GM19023 (cell line): Measurements from ENCODE around the gene CFAP97D1.

Experiments used
- ATAC-seq: cut with Tn5 transposase; IDR thresholded peaks from one replicate; pipeline ENCODE4 v1.9.1; 2021; ENCODE audit warnings: mild to moderate bottlenecking, moderate library complexity; ENCODE audit not compliant: unreplicated experiment

Gene CFAP97D1

DNA sequence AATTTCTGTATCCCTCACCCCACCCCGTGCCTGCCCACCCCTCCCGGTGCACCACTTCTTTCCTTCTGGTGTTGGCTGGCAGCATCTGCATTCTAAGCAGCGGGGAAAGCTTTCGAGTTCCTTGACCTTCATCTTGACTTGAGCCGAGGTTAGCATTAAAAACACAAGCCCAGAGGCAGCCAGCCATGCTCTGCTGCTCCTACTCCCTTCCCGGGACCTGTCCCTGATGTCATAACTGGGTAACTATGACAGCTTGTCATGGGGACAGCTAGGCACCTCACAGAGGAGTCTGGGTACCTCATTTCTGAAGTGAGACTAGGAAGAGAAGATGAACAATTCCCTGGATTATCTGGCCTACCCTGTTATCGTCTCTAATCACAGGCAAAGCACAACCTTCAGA lies at the start of gene CFAP97D1:
Gene CFAP97D1 (plus strand): TSS at position 301 of the 400 bp plus-strand sequence. CDS start 28 bp downstream, at position 329.
- no peak for ATAC-seq

DNA sequence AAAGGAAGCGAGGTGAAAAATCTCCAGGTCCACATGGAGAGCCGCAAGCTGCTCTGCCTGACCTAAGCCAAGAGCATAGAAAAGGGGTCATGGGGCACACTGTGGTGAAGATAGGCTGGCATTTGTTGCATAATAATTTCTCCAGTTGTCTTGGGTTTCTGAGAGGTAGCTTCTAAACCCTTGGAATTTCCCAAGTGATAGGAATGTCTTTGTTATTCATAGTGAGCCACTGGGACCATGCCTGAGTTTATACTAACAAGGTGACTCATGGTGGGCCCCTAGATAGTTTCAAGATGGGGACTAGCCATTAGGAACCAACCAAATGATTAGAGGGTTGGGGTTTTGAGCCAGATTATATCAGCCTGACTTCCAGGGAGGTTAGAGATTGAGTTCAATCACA lies 47.3 kb upstream of the CFAP97D1 start:
- no peak for ATAC-seq

DNA sequence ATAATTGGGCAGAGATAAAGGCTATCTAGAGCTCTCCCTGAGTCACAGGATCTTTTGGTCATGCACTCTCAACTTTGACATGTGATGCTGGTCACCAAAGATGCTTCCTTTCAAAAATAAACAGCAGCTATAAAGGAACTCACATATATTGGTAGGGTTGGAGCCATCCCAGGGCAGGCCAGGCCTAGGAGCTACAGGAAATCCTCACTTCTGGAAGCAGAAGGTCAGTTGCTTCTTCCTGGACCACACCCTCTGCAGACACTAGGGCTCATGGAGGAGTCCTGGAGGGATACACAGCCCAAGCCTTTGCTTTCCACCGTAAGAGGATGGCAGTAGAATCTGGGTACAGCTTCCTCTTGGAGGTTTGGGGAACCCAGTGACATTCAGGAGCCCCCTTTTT lies 46.3 kb upstream of the CFAP97D1 start:
- ATAC-seq = no peak

DNA sequence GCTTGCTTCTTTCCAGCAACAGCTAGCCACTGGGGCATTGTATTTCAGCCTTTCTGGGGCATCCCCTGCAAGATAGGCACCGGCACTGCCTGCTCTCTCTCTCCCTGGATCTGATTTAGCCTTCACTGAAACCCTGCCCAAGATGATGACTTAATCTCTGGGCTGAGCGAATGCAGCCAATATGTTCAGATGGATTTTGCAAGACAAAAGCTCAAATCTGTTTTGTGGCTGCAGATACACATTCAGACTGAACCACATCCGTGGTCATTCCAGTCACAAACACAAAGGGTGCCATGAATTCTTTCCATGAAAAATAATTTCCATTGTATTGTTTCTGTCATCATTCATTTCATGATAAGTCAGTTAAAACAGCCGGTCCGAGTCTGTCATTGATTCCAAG lies 45.9 kb upstream of the CFAP97D1 start:
- ATAC-seq = no peak

DNA sequence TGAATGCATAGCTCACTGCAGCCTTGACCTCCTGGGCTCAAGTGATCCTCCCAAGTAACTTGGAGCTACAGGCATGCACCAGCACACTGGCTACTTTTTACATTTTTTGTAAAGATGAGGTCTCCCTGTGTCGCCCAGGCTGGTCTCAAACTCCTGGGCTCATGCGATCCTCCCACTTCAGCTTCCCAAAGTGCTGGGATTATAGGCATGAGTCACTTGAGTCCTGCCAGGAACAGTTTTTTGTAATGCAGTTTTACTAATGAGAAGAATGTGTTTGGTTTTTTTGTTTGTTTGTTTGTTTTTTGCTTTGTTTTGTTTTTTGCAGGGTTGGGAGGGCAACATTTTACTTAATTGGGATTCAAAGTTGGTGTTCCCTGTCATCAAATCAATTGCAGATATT lies 43.8 kb upstream of the CFAP97D1 start:
- ATAC-seq = no peak

DNA sequence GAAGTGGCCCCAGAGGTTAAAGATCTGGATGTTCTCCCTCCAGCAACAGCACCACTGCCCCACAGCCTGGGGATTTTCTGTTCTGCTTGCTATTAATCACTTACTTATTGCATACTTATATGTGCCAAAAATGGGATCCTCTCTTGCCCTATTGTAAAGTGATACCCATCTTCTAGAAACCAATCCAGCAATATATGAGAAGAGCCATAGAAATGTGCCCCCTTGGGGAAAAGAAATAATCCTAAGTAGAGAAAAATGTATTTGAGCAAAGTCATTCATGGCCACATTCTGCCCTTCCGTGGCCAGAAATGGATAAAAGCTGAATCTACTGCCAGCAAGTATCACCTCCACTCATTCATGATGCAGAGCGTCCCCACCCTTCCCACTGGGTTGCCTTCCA lies 42.5 kb upstream of the CFAP97D1 start:
- ATAC-seq = no peak

DNA sequence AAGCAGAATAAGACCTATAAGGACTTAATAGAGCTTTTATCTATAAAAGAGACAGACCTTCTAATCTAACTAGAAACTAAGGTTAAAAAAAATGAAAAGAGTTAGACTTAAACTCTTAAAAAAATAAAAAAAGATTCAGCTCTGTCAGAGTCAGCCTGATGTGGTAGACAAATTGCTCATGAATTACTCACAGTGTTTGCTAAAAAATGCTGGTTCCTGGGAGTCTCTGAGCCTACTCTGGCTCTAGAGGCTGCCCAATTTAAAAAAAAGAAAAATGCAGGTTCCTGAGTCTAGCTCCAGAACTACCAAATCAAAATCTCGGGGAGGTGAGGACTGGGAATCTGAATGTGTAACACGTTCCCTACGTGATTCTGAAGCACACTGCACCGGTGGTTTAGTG lies 39.7 kb upstream of the CFAP97D1 start:
- ATAC-seq = no peak

DNA sequence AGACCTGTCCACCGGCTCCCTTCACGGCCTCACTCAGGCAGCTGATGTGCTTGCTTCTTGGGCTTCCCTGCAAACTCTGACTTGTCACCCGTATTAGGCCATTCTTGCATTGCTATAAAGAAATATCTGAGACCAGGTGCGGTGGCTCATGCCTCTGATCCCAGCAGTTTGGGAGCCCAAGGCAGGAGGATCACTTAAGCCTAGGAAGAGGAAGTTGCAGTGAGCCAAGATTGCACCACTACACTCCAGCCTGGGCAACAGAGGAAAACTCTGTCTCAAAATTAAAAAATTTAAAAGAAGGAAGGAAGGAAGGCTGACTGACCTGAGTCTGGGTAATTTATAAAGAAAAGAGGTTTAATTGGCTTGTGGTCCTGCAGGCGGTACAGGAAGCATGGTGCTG lies 38.6 kb upstream of the CFAP97D1 start:
- no peak for ATAC-seq

DNA sequence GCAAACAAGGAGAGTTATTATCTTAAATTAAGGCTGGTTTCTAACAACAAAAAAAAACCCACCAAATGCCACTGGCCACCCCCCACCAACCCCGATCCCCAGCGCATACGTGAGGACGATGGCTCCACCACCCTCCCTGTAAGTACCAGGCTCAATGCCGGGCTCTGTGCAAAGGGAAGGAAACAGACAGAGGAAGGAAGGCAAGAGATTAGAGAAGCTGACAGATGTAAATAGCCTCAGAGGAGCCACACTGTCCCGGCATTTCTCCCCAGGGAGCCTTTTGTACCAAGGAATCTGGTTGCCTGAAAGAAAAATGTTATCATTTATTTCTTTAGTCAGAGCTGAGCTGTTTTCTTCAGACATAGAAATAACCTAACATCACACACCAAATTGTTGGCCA lies 34.7 kb upstream of the CFAP97D1 start:
- ATAC-seq = no peak

DNA sequence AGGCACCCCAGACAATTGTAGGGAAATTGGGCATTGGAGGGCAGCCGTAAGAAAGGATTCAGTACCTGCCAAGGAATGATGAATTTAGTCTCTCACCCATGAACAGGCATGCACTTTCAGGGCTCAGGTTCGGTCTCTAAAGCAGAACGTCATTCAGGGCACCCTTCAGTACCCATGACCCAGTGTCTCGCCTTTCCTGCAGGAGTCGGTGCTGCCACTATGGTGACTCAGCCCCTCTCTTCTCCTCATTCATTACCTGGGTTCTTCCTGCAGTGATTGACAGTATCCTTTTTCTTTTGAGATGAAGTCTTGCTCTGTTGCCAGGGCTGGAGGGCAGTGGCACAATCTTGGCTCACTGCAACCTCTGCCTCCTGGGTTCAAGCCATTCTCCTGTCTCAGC lies 30.1 kb upstream of the CFAP97D1 start:
- no peak for ATAC-seq

DNA sequence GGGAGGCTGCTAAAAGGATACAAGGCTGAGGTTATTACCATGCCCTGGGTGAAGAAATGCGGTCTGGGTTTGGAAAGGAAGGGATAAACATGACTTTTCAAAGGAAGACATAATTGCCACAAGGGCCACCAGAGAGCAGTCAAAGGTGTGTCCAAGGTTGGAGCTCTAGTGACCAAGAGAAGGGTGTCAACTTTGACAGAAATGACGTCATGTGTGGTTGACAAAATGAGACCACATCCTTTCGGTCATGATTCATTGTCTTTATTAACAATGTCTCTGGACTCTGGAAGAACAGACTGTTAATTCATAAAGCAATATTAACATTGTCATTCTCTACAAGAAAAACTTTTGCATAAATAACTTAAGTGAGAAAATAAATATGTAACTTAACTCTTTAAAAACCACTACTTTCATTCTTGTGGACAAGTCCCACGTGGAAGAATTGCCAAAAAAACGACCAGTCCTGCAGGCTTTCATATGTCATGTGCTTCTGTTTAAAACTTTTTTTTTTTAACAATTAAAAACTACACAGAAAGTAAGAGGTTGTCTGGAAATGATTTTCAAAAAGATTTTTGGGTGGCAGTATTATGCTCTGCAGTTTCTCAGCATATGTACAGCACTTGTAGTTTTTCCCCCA lies 26.6 kb upstream of the CFAP97D1 start:
- ATAC-seq = no peak

DNA sequence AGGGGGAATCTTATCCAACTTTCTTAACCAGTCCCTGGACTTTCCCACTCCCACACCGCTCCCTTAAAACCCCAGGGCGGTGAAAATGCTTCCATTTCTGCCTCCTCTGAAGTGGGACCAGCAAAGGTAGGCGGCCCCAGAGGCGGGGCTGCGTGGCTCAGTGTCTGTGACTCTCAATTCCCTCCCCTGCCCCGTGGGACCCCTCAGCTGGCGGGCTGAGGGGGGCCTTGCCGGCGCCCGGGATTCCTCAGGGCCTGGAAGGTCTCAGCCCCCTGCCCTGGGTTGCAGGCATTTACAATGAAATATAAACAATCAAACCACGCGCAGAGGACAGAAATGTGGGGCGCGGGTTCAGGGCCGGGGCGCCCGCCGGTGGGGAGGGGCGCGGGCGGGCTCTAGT lies 25.3 kb upstream of the CFAP97D1 start:
- ATAC-seq = no peak

DNA sequence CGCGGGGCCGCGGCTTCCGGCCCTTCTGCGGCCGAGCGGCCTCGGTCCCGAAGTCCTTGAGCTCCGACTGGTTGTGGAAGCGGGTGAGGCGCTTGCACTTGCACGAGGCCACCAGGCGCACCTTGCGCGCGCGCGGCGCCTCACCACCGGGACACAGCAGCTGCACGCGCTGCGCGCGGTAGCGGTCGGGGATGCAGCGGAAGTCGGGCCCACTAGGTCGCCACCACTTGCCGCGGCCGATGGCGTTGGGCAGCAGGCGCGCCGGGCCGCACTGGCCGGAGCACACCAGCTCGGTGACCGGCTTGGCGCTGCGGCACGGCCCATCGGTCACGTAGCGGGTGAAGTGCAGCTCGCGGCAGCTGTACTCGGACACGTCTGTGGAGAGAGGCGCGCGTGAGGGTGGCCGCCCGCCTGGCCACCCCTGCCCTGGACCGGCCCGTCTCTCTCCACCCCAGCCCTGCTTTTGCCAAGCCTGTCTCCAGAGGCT lies 24.8 kb upstream of the CFAP97D1 start:
- no peak for ATAC-seq

DNA sequence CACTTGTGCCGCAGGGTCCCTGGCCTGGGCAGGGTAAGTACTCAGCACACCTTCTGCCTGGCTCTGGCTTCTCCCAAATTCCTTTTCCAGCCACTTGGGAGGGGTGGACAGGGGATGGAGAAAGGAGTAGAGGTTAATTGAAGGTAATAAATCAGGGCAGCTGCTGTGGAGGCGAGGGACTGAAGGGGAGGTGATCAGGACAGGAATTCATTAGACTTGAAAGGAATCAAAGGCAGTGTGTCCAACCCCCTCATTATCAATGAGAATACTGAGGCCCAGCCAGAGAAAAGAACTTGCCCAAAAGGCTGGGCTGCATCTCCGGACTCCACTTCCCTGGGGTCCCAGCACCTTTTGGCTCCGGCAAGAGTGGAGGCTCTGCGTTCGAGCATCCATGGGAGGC lies 24.0 kb upstream of the CFAP97D1 start:
- ATAC-seq = no peak

DNA sequence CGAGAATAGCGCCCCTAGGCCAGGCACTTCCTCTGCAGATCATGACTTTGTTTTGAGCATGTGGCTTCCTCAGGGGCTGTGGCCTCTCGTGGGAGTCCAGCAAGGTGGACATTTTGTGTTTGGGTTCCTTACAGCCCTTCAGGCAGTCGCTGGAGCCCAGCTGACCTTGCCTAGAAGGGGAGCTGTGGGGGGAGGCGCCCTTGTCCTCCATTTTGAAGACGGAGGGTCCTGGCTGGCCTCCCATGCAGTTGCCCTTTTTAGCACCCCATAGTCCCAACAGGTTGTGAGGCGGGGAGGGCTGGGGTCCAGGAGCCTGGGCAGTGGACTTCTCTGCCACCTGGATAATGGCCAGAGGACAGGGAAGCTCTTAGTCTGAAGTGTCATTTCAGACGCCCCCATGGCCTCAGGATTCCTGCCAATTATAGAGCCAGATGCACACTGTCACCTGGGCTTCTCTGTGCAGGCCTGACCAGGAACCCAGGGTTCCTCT lies 23.0 kb upstream of the CFAP97D1 start:
- no peak for ATAC-seq

DNA sequence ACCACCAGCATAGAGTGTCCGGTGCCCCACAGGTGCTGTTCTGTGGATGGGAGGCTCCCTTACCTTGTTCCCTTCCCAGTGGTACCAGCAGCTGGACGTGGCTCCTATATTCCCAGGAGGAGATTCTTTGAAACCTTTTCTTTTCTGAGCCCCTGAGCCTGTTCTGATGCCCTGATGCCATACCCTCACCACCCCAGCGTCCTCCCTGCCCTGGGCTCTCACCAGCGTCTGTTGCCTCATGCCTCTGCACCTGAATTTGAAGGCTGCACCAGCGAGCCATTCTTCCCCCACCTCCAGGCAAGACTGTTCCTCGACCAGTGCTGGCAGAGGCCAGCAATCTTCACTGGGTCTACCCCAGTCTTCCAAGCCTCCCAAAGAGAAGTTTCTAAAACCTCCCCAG lies 22.1 kb upstream of the CFAP97D1 start:
- no peak for ATAC-seq

DNA sequence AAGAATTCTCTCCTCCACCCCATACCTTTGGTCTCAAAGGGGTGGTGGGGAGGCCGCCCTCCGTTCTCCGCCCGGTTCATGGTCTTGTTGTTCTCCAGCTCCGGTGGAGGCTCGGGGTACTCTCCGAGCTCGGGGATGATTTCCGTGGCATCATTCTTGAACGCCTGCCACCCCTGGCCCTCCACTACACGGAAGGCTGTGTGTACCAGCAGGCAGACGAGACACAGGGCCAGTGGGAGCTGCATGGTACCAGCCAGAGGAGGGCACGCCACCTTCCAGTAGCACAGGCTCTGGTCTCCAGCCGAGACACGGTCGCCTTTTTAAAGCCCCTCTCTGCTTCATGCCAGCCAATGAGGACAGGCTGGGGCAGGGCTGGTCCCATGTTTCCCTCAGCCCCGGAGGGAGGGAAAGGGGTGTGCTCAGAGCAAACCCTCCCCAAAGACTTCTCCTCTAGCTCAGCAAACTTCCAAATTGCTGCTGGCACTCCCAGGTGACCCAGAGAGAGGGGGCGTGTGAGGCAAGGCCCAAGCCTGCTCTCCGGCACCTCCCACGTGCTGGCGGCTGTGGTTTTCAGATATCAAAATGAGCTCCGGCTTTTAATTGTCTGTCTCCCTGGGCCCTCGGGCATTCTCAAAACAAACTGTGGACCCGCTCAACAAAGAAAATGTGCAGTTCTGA lies 21.6 kb upstream of the CFAP97D1 start, which contains the start of gene SOST:
Gene SOST (minus strand): TSS at position 295 of the 678 bp plus-strand sequence. CDS start 50 bp downstream, at position 245.
- no peak for ATAC-seq

DNA sequence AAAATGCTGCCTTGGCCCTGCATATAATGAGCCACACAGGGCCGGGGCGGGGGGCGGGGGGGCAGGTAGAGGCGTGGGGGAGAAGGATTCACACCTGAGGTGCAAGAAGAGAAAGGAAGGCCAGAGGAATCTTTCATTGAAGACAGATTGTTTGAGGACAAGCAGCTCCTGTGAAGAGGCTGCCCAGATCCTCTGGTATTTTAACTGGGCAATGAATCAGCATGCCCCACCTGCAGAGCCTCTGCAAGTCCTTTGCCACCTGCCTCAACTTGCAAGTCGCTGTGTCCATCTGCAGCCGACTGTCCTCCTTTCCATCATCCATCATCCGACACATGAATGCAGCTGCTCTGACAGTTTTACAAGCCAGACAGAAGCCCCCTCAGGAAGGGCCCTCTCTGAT lies 20.4 kb upstream of the CFAP97D1 start:
- no peak for ATAC-seq

DNA sequence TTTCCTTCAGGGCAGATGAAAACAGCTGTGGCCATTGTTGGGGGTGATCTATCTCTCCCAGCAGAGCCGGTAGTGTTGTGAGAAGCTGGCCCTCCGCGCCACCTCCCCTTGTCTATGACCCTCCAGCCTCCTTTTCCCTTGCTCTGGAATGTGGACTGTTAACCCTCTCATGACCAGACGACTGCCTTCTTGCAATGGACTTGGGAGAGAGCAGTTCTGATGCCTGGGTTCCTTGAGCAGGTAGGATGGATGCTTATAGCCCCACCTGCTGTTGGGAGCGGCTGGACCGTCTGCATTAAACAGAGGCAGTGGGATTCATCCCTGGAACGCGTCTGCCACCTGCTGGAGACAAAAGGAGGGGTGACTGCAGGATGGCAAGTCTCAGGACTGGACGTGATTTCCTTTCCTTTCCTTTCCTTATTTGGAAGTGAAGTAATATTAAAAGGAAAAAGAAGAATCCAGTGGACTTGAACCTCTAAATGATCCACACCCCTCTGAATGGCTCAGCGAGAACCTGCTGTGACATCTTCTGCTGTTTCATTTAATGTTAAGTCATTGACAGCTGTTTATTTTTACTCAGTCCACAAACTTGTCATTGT lies 19.9 kb upstream of the CFAP97D1 start:
- ATAC-seq = no peak

DNA sequence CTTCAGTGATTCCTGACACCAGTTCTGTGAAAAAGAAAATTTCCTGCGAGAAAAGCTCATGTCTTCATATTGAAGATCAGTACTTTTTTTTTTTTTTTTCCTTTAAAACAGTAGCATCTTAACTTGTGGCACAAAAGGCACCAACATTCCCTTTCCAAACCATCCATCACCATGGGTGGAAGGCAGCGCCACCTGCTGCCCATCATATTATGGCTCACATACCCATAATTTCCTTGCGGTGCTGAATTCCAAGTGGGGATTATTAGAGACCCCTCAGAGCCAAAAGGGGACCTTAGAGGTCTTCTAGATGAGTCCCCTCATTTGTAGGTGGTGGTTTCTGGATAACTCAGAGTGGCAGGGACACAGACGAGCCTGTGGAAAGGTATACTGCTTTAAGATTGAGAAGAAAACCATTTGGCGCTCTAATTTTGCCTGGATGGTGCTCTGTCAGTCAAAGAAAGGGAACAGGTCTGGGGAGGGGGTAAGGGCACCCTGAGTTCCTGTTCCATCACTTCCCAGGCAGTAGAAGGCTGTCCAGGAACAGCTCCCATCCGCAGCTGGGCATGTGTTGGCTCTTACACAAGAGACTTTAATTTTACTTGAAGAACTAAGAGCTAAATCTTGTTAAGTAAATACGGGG lies 13.7 kb upstream of the CFAP97D1 start:
- no peak for ATAC-seq

DNA sequence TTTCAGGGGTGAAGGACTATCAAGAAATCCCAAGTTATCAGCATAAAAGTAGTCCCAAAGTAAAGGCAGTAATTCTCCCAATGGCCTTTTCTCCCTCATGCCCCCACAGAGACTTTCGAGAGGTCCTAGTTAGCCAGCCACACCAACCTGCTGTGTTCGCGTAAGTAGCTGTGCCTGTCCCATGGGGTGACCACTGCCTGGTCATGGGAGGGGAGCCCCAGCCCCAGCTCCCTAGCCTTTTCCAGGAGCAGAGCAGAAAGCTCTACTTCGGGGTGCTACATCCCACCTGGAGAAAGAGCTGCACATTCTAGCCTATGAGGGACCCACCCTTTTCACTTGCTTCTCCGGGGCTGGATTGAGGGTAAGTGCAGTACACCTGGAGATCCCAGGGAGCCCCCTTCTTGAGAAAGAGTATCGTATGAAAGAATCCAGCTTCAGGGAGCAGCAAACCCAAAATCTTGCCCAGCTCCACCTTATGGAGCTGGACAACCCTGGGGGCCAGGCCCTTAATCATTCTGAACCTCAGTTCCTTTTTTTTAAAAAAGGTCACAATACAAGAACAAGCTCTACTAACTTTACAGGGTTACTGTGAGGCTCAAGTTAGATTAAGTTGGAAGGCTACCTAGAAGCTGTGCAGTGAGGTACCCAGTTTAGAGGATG lies 13.1 kb upstream of the CFAP97D1 start:
- ATAC-seq = no peak
